Naive thymus-derived CD8-positive, alpha-beta T cell (primary cell): ENCODE data around the gene SLC34A2. TPM values are rescaled to one million over a fixed set of nuclear protein-coding genes. Genes with fewer than 3 reads are reported as not detected.
A peak's percentile ranks its signal among the peaks of the same experiment; 100 is the strongest.

Experiments used
- ATAC-seq, 2 donors: fragments of 150-1000 bp; cut with Tn5 transposase in 1 of 2; sonication (Bioruptor Pico), chemical (Tn5 transposase) in 1 of 2; 1 replicate in 1 of 2; 2 replicates in 1 of 2; pipeline ENCODE4 v1.10.0; 2021; ENCODE audit warnings: mild to moderate bottlenecking in 2 of 2, moderate library complexity in 2 of 2
- POLR2A ChIA-PET: fragments of 350-600 bp; sonication (Branson Sonifier 250); formaldehyde crosslinking; loops from one replicate; lab custom pipeline; 2021; ENCODE audit warnings: antibody characterized with exemption; lab: Charles Lee
- DNase-seq, 10 donors: peaks; one replicate each; pipeline versions ENCODE4 v3.0.0 to v3.0.0-alpha.2; 2020 to 2022
- H3K27ac Mint-ChIP-seq, 10 donors: one replicate each; pipeline ENCODE4 v1.8.0; 2020 to 2022; ENCODE audit warnings: mild to moderate bottlenecking in 10 of 10, mixed read lengths in 10 of 10, moderate library complexity in 4 of 10, inconsistent platforms in 1 of 10
- H3K27me3 Mint-ChIP-seq, 5 donors: one replicate each; pipeline ENCODE4 v1.8.0; 2021 to 2022; ENCODE audit warnings: mixed read lengths in 5 of 5
- H3K36me3 Mint-ChIP-seq, 3 donors: one replicate each; pipeline ENCODE4 v1.8.0; 2020 to 2022; ENCODE audit warnings: mixed read lengths in 3 of 3, mild to moderate bottlenecking in 2 of 3, inconsistent platforms in 1 of 3
- H3K4me1 Mint-ChIP-seq, 4 donors: one replicate each; pipeline ENCODE4 v1.8.0; 2021 to 2022; ENCODE audit warnings: mixed read lengths in 4 of 4
- H3K4me3 Mint-ChIP-seq, 10 donors: one replicate each; pipeline ENCODE4 v1.8.0; 2020 to 2022; ENCODE audit warnings: mild to moderate bottlenecking in 10 of 10, mixed read lengths in 10 of 10, moderate library complexity in 6 of 10, inconsistent platforms in 1 of 10
- H3K9me3 Mint-ChIP-seq, 9 donors: one replicate each; pipeline ENCODE4 v1.8.0; 2020 to 2022; ENCODE audit warnings: mixed read lengths in 9 of 9, mild to moderate bottlenecking in 3 of 9, inconsistent platforms in 1 of 9, moderate library complexity in 1 of 9
- polyA plus RNA-seq, 3 donors: library from polyadenylated mRNA; unstranded; fragments of 300-500 nt; fragmentation: Illumina TruSeq; gene quantifications; one replicate each; pipeline ENCODE4 v1.2.3, GENCODE V29; 2021
- total RNA-seq, 8 experiments: library from RNA in 2 of 8; stranded (reverse) in 2 of 8; gene quantifications; one replicate each; pipeline ENCODE4 v1.2.3 and lab custom pipeline; 2021 to 2026

SLC34A2 gene
- total and polyA plus RNA-seq, 5 experiments from 2014 or later, result not detected

DNA sequence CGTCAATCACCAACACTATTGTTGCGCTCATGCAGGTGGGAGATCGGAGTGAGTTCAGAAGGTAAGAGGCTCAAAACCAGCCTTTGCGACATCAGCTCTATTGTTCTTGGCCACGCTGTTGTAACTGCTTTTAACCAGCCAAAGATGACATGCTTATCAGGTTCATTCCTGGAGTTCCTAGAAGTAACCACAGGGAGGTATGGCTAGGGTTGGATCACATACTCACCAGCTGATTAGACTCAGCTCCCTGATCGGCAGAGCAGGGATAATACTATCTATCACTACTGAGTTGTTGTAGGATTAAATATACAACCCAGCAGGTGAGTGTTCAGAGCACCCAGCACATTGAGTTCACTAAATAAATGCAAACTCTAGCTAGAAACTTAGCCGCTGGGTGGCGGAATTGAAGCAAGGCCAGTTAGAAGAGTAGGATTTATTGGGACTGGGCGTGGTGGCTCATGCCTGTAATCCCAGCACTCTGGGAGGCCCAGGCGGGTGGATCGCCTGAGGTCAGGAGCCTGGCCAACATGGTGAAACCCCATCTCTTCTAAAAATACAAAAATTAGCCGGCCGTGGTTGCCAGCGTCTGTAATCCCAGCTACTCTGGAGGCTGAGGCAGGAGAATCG lies 12.4 kb downstream of the SLC34A2 start:
- Mint-ChIP-seq H3K4me3 (no peak overlapping the region), H3K9me3 (peaks cover 0 to 3% (median 0%) of the 10 kb centered on the region in 9 donors), H3K27me3 (peaks cover 0 to 10% (median 5%) of the 10 kb centered on the region in 5 donors), H3K27ac (no peak overlapping the region), H3K36me3 (no peaks in the 10 kb centered on the region), H3K4me1 (no peaks in the 10 kb centered on the region)
- POLR2A ChIA-PET, result no interaction called here
- DNase-seq, result no peak
- no peak for ATAC-seq

GRCh38 chr4:25670991-25671390 lies 15.3 kb downstream of the SLC34A2 start:
- Mint-ChIP-seq H3K4me3 (no peak overlapping the region), H3K9me3 (peaks cover 0 to 3% (median 0%) of the 10 kb centered on the region in 9 donors), H3K36me3 (no peaks in the 10 kb centered on the region), H3K4me1 (no peaks in the 10 kb centered on the region), H3K27ac (no peak overlapping the region), H3K27me3 (peaks cover 0 to 1% (median 0%) of the 10 kb centered on the region in 5 donors)
- POLR2A ChIA-PET, result no interaction called here
- DNase-seq (no peak), ATAC-seq (no peak)

- DNase-seq (no peak), ATAC-seq (no peak)
- H3K4me1 Mint-ChIP-seq, result no peaks in the 10 kb centered on the region
- H3K9me3 Mint-ChIP-seq, result peaks cover 0 to 3% (median 0%) of the 10 kb centered on the region in 9 donors
- no peak overlapping the region for H3K4me3 Mint-ChIP-seq
- H3K27me3 Mint-ChIP-seq, result peaks cover 0 to 2% (median 0%) of the 10 kb centered on the region in 5 donors
- POLR2A ChIA-PET, result no interaction called here
- H3K36me3 Mint-ChIP-seq, result no peaks in the 10 kb centered on the region
- H3K27ac Mint-ChIP-seq, result no peak overlapping the region
Measured at GRCh38 chr4:25672756-25673155, 17.1 kb downstream of the SLC34A2 start.

- no peak overlapping the region for H3K27ac Mint-ChIP-seq
- POLR2A ChIA-PET, result no interaction called here
- H3K4me3 Mint-ChIP-seq, result no peak overlapping the region
- peaks cover 0 to 5% (median 0%) of the 10 kb centered on the region in 9 donors for H3K9me3 Mint-ChIP-seq
- no peaks in the 10 kb centered on the region for H3K36me3 Mint-ChIP-seq
- peaks cover 0 to 5% (median 0%) of the 10 kb centered on the region in 5 donors for H3K27me3 Mint-ChIP-seq
- H3K4me1 Mint-ChIP-seq, result no peaks in the 10 kb centered on the region
- ATAC-seq, result no peak
- no peak for DNase-seq
Measured at GRCh38 chr4:25674386-25674785, 18.7 kb downstream of the SLC34A2 start.

GRCh38 chr4:25676221-25676620 lies 20.6 kb downstream of the SLC34A2 start:
- Mint-ChIP-seq H3K27ac (peak overlapping the region in 1 of 10 donors; percentile 37), H3K4me3 (no peak overlapping the region), H3K9me3 (peaks cover 0 to 5% (median 0%) of the 10 kb centered on the region in 9 donors), H3K27me3 (peaks cover 0 to 5% (median 0%) of the 10 kb centered on the region in 5 donors), H3K4me1 (no peaks in the 10 kb centered on the region), H3K36me3 (no peaks in the 10 kb centered on the region)
- ATAC-seq, result no peak
- POLR2A ChIA-PET, result no interaction called here
- no peak for DNase-seq

GRCh38 chr4:25677157-25677556 lies 21.5 kb downstream of the SLC34A2 start:
- DNase-seq, result no peak
- POLR2A ChIA-PET, result no interaction called here
- H3K27ac Mint-ChIP-seq, result no peak overlapping the region
- no peaks in the 10 kb centered on the region for H3K4me1 Mint-ChIP-seq
- H3K27me3 Mint-ChIP-seq, result peaks cover 0 to 5% (median 0%) of the 10 kb centered on the region in 5 donors
- no peak overlapping the region for H3K4me3 Mint-ChIP-seq
- no peak for ATAC-seq
- H3K9me3 Mint-ChIP-seq, result peaks cover 0 to 5% (median 0%) of the 10 kb centered on the region in 9 donors
- H3K36me3 Mint-ChIP-seq, result no peaks in the 10 kb centered on the region

DNA sequence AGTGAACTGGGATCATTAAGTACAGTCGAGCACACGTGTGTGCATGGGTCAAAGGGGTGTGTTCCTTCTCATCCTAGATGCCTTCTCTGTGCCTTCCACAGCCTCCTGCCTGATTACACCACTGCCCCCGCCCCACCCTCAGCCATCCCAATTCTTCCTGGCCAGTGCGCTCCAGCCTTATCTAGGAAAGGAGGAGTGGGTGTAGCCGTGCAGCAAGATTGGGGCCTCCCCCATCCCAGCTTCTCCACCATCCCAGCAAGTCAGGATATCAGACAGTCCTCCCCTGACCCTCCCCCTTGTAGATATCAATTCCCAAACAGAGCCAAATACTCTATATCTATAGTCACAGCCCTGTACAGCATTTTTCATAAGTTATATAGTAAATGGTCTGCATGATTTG lies 22.3 kb downstream of the SLC34A2 start:
- no peak for ATAC-seq
- H3K4me1 Mint-ChIP-seq, result no peaks in the 10 kb centered on the region
- POLR2A ChIA-PET, result no interaction called here
- no peak overlapping the region for H3K4me3 Mint-ChIP-seq
- peaks cover 0 to 2% (median 0%) of the 10 kb centered on the region in 9 donors for H3K9me3 Mint-ChIP-seq
- no peak for DNase-seq
- peaks cover 0 to 5% (median 0%) of the 10 kb centered on the region in 5 donors for H3K27me3 Mint-ChIP-seq
- peak overlapping the region in 1 of 10 donors; percentile 9 for H3K27ac Mint-ChIP-seq
- no peaks in the 10 kb centered on the region for H3K36me3 Mint-ChIP-seq

GRCh38 chr4:25687773-25688172 lies 32.1 kb downstream of the SLC34A2 start:
- DNase-seq (peak in 1 of 10 donors; percentile 32), ATAC-seq (no peak)
- Mint-ChIP-seq H3K27ac (no peak overlapping the region), H3K4me3 (peak overlapping the region in 1 of 10 donors; percentile 0), H3K36me3 (peaks cover 0 to 6% (median 0%) of the 10 kb centered on the region in 3 donors), H3K27me3 (no peaks in the 10 kb centered on the region), H3K9me3 (peaks cover 0 to 22% (median 12%) of the 10 kb centered on the region in 9 donors), H3K4me1 (peaks cover 0 to 3% (median 0%) of the 10 kb centered on the region in 4 donors)
- POLR2A ChIA-PET, result no interaction called here

DNA sequence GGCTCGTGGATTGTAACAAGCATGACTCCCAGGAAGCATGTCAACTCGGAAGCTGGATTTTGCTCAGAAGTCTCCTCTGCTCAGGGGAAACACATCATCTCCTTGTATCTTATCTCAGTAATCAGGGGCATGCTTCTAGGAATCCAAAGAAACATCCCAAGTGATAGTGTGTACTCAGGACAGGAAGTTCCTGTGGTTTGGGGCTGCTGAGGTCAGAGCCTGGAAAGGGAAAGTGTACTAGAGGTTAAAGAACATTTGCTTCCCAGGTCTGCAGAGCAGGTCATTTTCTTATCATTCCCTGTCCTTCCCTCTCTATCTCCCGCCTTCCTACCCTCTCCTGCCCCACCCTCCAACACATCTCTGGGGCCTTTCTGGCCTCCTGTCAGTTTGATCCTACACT lies 38.8 kb downstream of the SLC34A2 start:
- POLR2A ChIA-PET, result no interaction called here

GRCh38 chr4:25696409-25696808 lies 40.8 kb downstream of the SLC34A2 start:
- POLR2A ChIA-PET, result no interaction called here
- H3K36me3 Mint-ChIP-seq, result peaks cover 0 to 5% (median 0%) of the 10 kb centered on the region in 3 donors
- ATAC-seq (no peak), DNase-seq (no peak)
- no peak overlapping the region for H3K27ac Mint-ChIP-seq
- no peaks in the 10 kb centered on the region for H3K4me1 Mint-ChIP-seq
- peaks cover 0 to 2% (median 0%) of the 10 kb centered on the region in 5 donors for H3K27me3 Mint-ChIP-seq
- H3K4me3 Mint-ChIP-seq, result no peak overlapping the region
- H3K9me3 Mint-ChIP-seq, result peaks cover 0 to 16% (median 6%) of the 10 kb centered on the region in 9 donors

More for the DNA sequence above, 38.8 kb downstream of the SLC34A2 start:
- H3K4me1 Mint-ChIP-seq, result no peaks in the 10 kb centered on the region
- H3K36me3 Mint-ChIP-seq, result peaks cover 0 to 10% (median 0%) of the 10 kb centered on the region in 3 donors
- no peak overlapping the region for H3K27ac Mint-ChIP-seq
- H3K4me3 Mint-ChIP-seq, result no peak overlapping the region
- DNase-seq (no peak), ATAC-seq (no peak)
- H3K9me3 Mint-ChIP-seq, result peaks cover 0 to 22% (median 12%) of the 10 kb centered on the region in 9 donors
- H3K27me3 Mint-ChIP-seq, result peaks cover 0 to 1% (median 0%) of the 10 kb centered on the region in 5 donors

DNA sequence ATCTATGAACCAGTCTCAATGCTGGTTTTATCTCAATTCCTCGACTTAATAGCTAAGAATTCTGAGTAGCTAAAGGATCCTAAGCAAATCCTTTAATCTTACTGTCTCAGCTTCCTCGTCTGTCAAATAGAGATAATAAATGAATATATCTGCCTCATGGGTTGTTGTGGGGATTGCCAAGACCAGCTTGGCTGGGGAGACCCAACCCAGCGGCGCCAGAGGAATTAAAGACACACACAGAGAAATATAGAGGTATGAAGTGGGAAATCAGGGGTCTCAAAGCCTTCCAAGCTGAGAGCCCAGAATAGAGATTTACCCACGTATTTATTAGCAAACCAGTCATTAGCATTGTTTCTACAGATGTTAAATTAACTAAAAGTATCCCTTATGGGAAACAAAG lies 41.9 kb downstream of the SLC34A2 start:
- no peak overlapping the region for H3K27ac Mint-ChIP-seq
- H3K4me1 Mint-ChIP-seq, result no peaks in the 10 kb centered on the region
- H3K27me3 Mint-ChIP-seq, result peaks cover 0 to 2% (median 0%) of the 10 kb centered on the region in 5 donors
- peaks cover 0 to 4% (median 0%) of the 10 kb centered on the region in 3 donors for H3K36me3 Mint-ChIP-seq
- peaks cover 0 to 6% (median 0%) of the 10 kb centered on the region in 9 donors for H3K9me3 Mint-ChIP-seq
- DNase-seq (no peak), ATAC-seq (no peak)
- no peak overlapping the region for H3K4me3 Mint-ChIP-seq
- POLR2A ChIA-PET, result no interaction called here

GRCh38 chr4:25700661-25701060 lies 45.0 kb downstream of the SLC34A2 start:
- H3K27me3 Mint-ChIP-seq, result peaks cover 0 to 2% (median 0%) of the 10 kb centered on the region in 5 donors
- H3K9me3 Mint-ChIP-seq, result peaks cover 0 to 3% (median 0%) of the 10 kb centered on the region in 9 donors
- ATAC-seq (no peak), DNase-seq (no peak)
- H3K27ac Mint-ChIP-seq, result no peak overlapping the region
- H3K4me3 Mint-ChIP-seq, result no peak overlapping the region
- no peaks in the 10 kb centered on the region for H3K4me1 Mint-ChIP-seq
- POLR2A ChIA-PET, result no interaction called here
- no peaks in the 10 kb centered on the region for H3K36me3 Mint-ChIP-seq

DNA sequence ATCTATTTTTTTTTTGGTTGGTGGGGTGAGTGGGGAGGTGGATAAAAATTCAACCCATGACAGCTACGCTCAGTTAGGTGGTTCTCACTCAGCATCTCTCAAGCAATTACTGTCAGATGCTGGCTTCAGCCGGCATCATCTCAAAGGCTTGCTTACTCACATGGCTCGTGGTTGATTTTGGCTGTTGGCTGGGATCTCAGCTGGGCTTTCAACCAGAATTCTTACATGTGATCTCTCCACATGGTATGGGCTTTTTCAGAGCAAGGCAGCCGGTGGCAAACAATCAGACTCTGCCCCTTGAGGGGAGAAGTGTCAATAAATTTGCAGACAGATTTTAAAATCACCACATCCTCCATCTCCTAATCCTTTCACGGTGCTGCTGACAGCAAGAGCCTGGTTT lies 47.2 kb downstream of the SLC34A2 start:
- no peak for DNase-seq
- Mint-ChIP-seq H3K9me3 (no peaks in the 10 kb centered on the region), H3K4me3 (no peak overlapping the region), H3K27me3 (peaks cover 0 to 2% (median 0%) of the 10 kb centered on the region in 5 donors), H3K36me3 (no peaks in the 10 kb centered on the region), H3K4me1 (no peaks in the 10 kb centered on the region), H3K27ac (no peak overlapping the region)
- POLR2A ChIA-PET, result no interaction called here
- no peak for ATAC-seq
